Activated B cell treated with CpG ODN at 0.5 μM for 24 hours (primary cell): Measurements from ENCODE around the gene TRAF1. TPM values are rescaled to one million over a fixed set of nuclear protein-coding genes. Genes with fewer than 3 reads are reported as not detected.

Experiments
- ATAC-seq: fragments of 200-7000 bp; cut with Tn5 transposase; one replicate; pipeline ENCODE4 v1.10.0; 2021; ENCODE audit warnings: low read depth, mild to moderate bottlenecking, moderate library complexity
- CTCF ChIA-PET: fragments of 350-600 bp; sonication (Branson Sonifier 250); formaldehyde crosslinking; loops from one replicate; lab custom pipeline; 2021; ENCODE audit warnings: antibody characterized with exemption; lab: Charles Lee
- POLR2A ChIA-PET: fragments of 350-600 bp; sonication (Branson Sonifier 250); formaldehyde crosslinking; loops from one replicate; lab custom pipeline; 2021; ENCODE audit warnings: antibody characterized with exemption; lab: Charles Lee
- DNase-seq: peaks from one replicate; pipeline ENCODE4 v3.0.0; 2022
- H3K27ac Mint-ChIP-seq: one replicate; pipeline ENCODE4 v1.8.0; 2020; ENCODE audit warnings: mixed read lengths
- H3K27me3 Mint-ChIP-seq: one replicate; pipeline ENCODE4 v1.8.0; 2021; ENCODE audit warnings: mixed read lengths
- H3K36me3 Mint-ChIP-seq: one replicate; pipeline ENCODE4 v1.8.0; 2021; ENCODE audit warnings: low read depth, mixed read lengths
- H3K4me1 Mint-ChIP-seq: one replicate; pipeline ENCODE4 v1.8.0; 2021; ENCODE audit warnings: mixed read lengths
- H3K4me3 Mint-ChIP-seq: one replicate; pipeline ENCODE4 v1.8.0; 2020; ENCODE audit warnings: mild to moderate bottlenecking, mixed read lengths
- H3K9me3 Mint-ChIP-seq: one replicate; pipeline ENCODE4 v1.8.0; 2020; ENCODE audit warnings: mixed read lengths
- CTCF ChIP-seq: fragments of 200-600 bp; IDR thresholded peaks from one replicate; pipeline ENCODE4 v1.8.0; 2022; ENCODE audit warnings: antibody characterized with exemption, mild to moderate bottlenecking
- intact Hi-C: fragments of 100-400 bp; cut with micrococcal nuclease; formaldehyde crosslinking; loops from one replicate; pipeline ENCODE4 v1.15.1; 2024
- total RNA-seq: library from RNA; stranded (reverse); gene quantifications from 2 replicates; pipeline ENCODE4 v1.2.3, GENCODE V29; 2022

Gene TRAF1
- total RNA-seq, 1 donor from 2014 or later: 130 TPM

GRCh38 chr9:120921661-120922181, 4.9 kb downstream of the TRAF1 start:
- no peak for ATAC-seq
- intact Hi-C loops: loop anchor here (1.0 kb wide), 1 partner anchor 15 kb away; no protein-coding TSS in a partner anchor
- H3K36me3 Mint-ChIP-seq: peaks cover 85% of the 10 kb centered on the region

GRCh38 chr9:120920806-120921178, 5.8 kb downstream of the TRAF1 start:
- TF ChIP-seq CTCF: no peak
- H3K9me3 Mint-ChIP-seq: no peaks in the 10 kb centered on the region
- no peak for DNase-seq
- peaks cover 89% of the 10 kb centered on the region for H3K36me3 Mint-ChIP-seq
- H3K4me1 Mint-ChIP-seq: peaks cover 93% of the 10 kb centered on the region
- no peaks in the 10 kb centered on the region for H3K27me3 Mint-ChIP-seq
- peak overlapping the region; percentile 87 for H3K4me3 Mint-ChIP-seq
- POLR2A ChIA-PET: interaction anchor here (0.7 to 9.1 kb wide), 9 partner anchors 10 to 45 kb away, joined by 3 to 179 read pairs (median 8); partner anchors contain the start of gene PHF19
- CTCF ChIA-PET: interaction anchor here (1.1 to 2.5 kb wide), 3 partner anchors 9 to 17 kb away, joined by 4 to 14 read pairs (median 5); no protein-coding TSS in a partner anchor
- H3K27ac Mint-ChIP-seq: peak overlapping the region; percentile 99
- ATAC-seq: peak; percentile 67
- intact Hi-C loops: loop anchor here (1.0 kb wide), 2 partner anchors 11 to 16 kb away; no protein-coding TSS in a partner anchor

More at GRCh38 chr9:120921661-120922181, 4.9 kb downstream of the TRAF1 start:
- Mint-ChIP-seq H3K27me3 (no peaks in the 10 kb centered on the region), H3K4me1 (peaks cover 94% of the 10 kb centered on the region), H3K27ac (peak overlapping the region; percentile 99), H3K4me3 (peak overlapping the region; percentile 87), H3K9me3 (no peaks in the 10 kb centered on the region)
- POLR2A ChIA-PET: interaction anchor here (0.7 to 9.1 kb wide), 6 partner anchors 9 to 128 kb away, joined by 3 to 179 read pairs (median 46); partner anchors contain the start of gene FBXW2
- no peak for TF ChIP-seq CTCF
- CTCF ChIA-PET: interaction anchor here (2.5 kb wide), 1 partner anchor 15 kb away, joined by 14 read pairs; no protein-coding TSS in a partner anchor
- DNase-seq: no peak

GRCh38 chr9:120919843-120920805, 6.5 kb downstream of the TRAF1 start:
- no peaks in the 10 kb centered on the region for H3K27me3 Mint-ChIP-seq
- DNase-seq (no peak), ATAC-seq (no peak)
- ChIA-PET CTCF (interaction anchor here (0.9 to 2.5 kb wide), 4 partner anchors 9 to 16 kb away, joined by 3 to 14 read pairs (median 4); no protein-coding TSS in a partner anchor), POLR2A (interaction anchor here (0.6 to 9.1 kb wide), 11 partner anchors 10 to 1905 kb away, joined by 3 to 179 read pairs (median 7); partner anchors contain the start of gene PHF19)
- intact Hi-C loops: loop anchor here (1.0 kb wide), 1 partner anchor 11 kb away; no protein-coding TSS in a partner anchor
- peaks cover 90% of the 10 kb centered on the region for H3K4me1 Mint-ChIP-seq
- TF ChIP-seq CTCF: no peak
- no peaks in the 10 kb centered on the region for H3K9me3 Mint-ChIP-seq
- H3K36me3 Mint-ChIP-seq: peaks cover 91% of the 10 kb centered on the region
- peak overlapping the region; percentile 99 for H3K27ac Mint-ChIP-seq
- peak overlapping the region; percentile 87 for H3K4me3 Mint-ChIP-seq

GRCh38 chr9:120918931-120919842, 7.4 kb downstream of the TRAF1 start:
- POLR2A ChIA-PET: interaction anchor here (0.8 to 9.1 kb wide), 5 partner anchors 9 to 25 kb away, joined by 7 to 179 read pairs (median 86); no protein-coding TSS in a partner anchor
- no peak for ATAC-seq
- Mint-ChIP-seq H3K27me3 (no peaks in the 10 kb centered on the region), H3K4me1 (peaks cover 81% of the 10 kb centered on the region), H3K4me3 (peak overlapping the region; percentile 87), H3K36me3 (peaks cover 91% of the 10 kb centered on the region), H3K27ac (peak overlapping the region; percentile 99), H3K9me3 (no peaks in the 10 kb centered on the region)
- intact Hi-C loops: no loop called here
- CTCF ChIA-PET: interaction anchor here (0.9 to 1.1 kb wide), 2 partner anchors 10 to 12 kb away, joined by 3 to 4 read pairs; no protein-coding TSS in a partner anchor
- no peak for DNase-seq
- no peak for TF ChIP-seq CTCF
